ENCODE measurements around the gene RTN4RL1. TPM values are rescaled to one million over a fixed set of nuclear protein-coding genes. Genes with fewer than 3 reads are reported as not detected.

Gene RTN4RL1
- total and polyA plus RNA-seq, 2 of the 13 experiments (the other 11 are each of a cell fraction or from before 2014, with no cell fraction given), result 0.01 TPM; not detected in 1

DNA sequence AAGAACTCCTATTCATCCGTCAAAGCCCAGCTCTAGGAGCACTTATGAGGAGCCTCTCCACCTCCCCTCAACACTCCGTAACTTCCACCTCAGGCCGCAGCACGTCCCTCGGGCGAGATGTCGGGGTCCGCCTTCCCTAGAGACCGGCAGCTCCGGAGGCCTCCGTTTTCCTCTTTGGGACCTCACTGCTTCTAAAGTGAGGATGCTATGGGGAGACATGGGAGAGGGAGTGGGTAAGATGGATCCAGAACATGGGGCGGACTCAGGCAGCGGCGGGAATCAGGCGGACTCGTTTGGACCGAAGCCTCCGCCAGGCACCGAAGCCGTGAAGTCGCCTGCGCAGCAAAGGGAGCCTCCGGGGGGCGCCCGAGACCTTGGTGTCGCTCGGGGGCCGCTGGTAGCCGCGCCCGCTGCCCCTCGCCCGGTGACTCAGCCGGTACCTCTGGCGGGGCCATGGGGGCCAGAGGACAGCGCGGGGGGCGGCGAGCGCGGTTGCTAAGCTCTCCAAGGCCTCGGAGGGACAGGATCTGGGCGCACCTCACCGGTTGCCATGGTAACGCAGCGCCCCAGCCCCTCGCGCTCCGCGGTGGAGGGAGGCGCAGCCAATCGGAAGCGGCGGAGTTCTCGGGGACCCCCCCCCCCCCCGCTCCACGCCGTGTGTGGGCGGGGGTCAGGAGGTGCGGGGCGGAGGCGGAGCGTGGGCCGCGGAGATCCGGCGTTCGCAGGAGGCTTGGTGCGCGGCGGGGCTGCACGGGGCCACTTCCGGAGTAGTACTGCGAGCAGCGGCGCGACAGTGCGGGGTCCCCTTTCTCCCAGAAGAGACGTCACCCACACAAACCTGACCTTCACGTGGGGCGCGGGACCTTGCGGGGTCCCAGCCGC lies 28.5 kb upstream of the RTN4RL1 start (continued):
- peak; percentile 50; the same call in 1 of the 2 replicates for TF ChIP-seq KMT2A (CRISPR knock-in tag; IDR thresholded peaks at IDR 0.05)
- TF ChIP-seq, protein P1, sequence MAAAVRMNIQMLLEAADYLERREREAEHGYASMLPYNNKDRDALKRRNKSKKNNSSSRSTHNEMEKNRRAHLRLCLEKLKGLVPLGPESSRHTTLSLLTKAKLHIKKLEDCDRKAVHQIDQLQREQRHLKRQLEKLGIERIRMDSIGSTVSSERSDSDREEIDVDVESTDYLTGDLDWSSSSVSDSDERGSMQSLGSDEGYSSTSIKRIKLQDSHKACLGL (CRISPR knock-in tag; IDR thresholded peaks at IDR 0.05), result peak; percentile 44; the same call in 1 of the 2 replicates
- TF ChIP-seq RXRA (CRISPR knock-in tag; IDR thresholded peaks at IDR 0.05), result peak; percentile 49; the same call in 1 of the 2 replicates
- TF ChIP-seq, protein P2, sequence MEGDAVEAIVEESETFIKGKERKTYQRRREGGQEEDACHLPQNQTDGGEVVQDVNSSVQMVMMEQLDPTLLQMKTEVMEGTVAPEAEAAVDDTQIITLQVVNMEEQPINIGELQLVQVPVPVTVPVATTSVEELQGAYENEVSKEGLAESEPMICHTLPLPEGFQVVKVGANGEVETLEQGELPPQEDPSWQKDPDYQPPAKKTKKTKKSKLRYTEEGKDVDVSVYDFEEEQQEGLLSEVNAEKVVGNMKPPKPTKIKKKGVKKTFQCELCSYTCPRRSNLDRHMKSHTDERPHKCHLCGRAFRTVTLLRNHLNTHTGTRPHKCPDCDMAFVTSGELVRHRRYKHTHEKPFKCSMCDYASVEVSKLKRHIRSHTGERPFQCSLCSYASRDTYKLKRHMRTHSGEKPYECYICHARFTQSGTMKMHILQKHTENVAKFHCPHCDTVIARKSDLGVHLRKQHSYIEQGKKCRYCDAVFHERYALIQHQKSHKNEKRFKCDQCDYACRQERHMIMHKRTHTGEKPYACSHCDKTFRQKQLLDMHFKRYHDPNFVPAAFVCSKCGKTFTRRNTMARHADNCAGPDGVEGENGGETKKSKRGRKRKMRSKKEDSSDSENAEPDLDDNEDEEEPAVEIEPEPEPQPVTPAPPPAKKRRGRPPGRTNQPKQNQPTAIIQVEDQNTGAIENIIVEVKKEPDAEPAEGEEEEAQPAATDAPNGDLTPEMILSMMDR (CRISPR knock-in tag; IDR thresholded peaks at IDR 0.05), result peak; percentile 88
- TF ChIP-seq DPF2 (CRISPR knock-in tag; IDR thresholded peaks at IDR 0.05; ENCODE audit: borderline replicate concordance, low read depth), result no peak
- TF ChIP-seq HOXA3 (CRISPR knock-in tag; IDR thresholded peaks at IDR 0.05), result 0 out of 2 replicates have a peak, but pooled peaks have one; percentile 19
- TF ChIP-seq ZSCAN31 (CRISPR knock-in tag; IDR thresholded peaks at IDR 0.05; ENCODE audit: low read depth), result peak; percentile 71; the same call in 1 of the 2 replicates
- no peak for TF ChIP-seq TBP (CRISPR knock-in tag; IDR thresholded peaks at IDR 0.05)
- peak; percentile 24; the same call in 1 of the 2 replicates for TF ChIP-seq ZBTB7B (CRISPR knock-in tag; IDR thresholded peaks at IDR 0.05)
- peak; percentile 51; the same call in 1 of the 2 replicates for TF ChIP-seq PHF21A (CRISPR knock-in tag; IDR thresholded peaks at IDR 0.05)
- TF ChIP-seq HDAC6 (IDR thresholded peaks at IDR 0.05; ENCODE audit: low read depth, low read length), result no peak
- no peak for TF ChIP-seq ZNF670 (CRISPR knock-in tag; IDR thresholded peaks at IDR 0.05; ENCODE audit: borderline replicate concordance)

Data from HepG2 (cell line).